HG03280 (cell line): Measurements from ENCODE around the gene PIP5K1A.
A peak's percentile ranks its signal among the peaks of the same experiment; 100 is the strongest.
"Not testable (repeated sequence)": the region's sequence is repeated elsewhere in the genome, so short reads cannot be mapped to it uniquely, and the experiment has no call there.

ENCODE experiments used
- ATAC-seq: cut with Tn5 transposase; IDR thresholded peaks from one replicate; pipeline ENCODE4 v1.9.1; 2021; ENCODE audit warnings: mild to moderate bottlenecking, moderate library complexity; ENCODE audit not compliant: unreplicated experiment

Gene PIP5K1A

GRCh38 chr1:151192047-151192446, 6.3 kb upstream of the PIP5K1A start:
- ATAC-seq, result no peak

GRCh38 chr1:151193304-151193703, 5.0 kb upstream of the PIP5K1A start:
- no peak for ATAC-seq

DNA sequence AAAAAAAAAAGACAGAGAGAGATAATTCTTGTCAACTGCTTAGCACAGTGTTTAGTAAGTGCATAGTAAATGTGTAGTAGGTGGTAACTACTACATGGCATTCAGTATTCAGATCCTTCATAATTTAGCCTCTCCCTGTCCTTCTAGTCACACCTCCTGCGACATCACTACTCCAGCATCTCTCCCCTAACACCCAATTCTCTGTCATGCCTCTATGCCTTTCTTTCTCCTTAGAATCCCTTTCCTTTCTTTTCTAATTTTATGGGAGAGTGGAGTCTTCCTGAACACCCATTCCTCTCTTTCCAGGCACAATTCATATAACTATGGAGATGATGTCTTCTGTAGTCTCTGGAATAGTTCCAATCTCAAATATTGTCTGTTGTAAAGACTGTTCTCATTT, 4.5 kb upstream of the PIP5K1A start:
- ATAC-seq, result no peak

DNA sequence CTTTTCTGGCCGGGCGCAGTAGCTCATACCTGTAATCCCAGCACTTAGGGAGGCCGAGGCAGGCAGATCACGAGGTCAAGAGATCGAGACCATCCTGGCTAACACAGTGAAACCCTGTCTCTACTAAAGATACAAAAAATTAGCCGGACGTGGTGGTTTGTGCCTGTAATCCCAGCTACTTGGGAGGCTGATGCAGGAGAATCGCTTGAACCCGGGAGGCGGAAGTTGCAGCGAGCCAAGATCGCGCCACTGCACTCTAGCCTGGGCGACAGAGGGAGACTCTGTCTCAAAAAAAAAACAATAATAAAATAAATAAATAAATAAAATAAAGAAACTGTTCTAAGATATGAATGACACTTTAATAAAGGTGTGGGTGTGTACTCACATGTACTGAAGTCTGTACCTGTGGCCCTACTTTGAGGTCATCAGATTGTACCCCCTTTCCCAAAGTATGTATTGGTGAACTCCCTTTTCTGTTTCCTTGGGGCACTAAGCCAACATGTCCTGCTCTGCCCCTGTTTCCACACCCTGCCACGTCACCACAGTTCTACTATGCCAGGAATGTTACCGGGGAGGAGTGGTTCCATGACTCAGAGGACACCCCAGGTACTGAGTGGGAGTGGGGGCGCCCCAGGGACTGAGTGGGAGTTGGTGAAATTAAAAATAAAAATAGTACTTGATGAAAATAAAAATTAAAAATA, 3.3 kb upstream of the PIP5K1A start:
- ATAC-seq, result not testable (repeated sequence)

GRCh38 chr1:151196292-151196800, 2.0 kb upstream of the PIP5K1A start:
- no peak for ATAC-seq

DNA sequence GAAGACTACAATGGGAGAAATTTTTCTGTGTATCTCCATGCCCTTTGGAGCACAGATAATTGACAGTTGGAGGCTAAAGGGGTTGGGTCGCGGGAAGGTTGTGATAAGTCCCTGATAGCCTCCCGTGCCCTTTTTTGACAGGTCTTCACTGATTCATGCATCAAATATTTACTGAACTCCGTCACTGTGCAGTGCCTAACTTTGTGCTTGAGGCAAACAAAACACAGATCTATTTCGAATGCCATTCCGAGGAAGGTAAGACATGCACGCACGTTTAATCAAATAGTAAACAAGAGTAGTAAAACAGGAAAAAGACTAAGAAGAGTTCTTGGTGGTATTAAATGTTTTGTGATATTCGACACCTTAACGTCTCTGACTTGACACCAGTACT, 494 bp upstream of the PIP5K1A start:
- ATAC-seq, result peak; percentile 4

DNA sequence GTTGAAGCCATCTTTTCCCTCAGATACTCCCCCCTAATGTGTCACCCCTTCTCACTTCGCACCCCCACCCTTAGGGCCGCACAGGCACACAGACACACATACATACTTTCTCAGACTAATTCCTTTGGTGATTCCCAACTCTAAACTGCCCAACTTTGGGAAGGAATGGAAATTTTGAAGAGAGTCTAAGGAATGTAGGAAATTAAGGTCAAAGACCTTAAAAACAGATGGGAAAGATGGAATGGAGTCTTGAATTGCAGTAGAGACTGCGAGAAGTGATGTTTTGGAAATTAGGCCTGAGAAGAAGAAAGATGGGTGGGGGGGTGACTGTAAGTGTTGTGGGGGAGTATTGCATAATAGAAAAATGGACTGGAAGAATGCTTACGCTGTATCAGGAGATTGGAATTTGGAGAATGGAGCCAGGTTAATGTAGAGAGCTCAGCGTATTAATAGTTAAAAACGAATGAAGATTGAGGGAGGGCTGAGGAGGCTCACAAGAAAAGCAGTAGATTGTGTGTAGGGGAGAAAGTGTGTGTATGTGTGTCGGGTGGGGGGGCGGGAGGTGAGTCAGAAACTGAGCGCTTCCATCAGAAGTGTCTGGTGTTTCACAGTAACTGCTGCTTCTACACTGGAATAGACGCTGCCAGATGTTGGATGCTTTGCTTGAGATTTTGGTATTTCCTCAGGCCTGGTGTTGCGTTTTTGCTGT, 1.7 kb downstream of the PIP5K1A start:
- ATAC-seq, result no peak

DNA sequence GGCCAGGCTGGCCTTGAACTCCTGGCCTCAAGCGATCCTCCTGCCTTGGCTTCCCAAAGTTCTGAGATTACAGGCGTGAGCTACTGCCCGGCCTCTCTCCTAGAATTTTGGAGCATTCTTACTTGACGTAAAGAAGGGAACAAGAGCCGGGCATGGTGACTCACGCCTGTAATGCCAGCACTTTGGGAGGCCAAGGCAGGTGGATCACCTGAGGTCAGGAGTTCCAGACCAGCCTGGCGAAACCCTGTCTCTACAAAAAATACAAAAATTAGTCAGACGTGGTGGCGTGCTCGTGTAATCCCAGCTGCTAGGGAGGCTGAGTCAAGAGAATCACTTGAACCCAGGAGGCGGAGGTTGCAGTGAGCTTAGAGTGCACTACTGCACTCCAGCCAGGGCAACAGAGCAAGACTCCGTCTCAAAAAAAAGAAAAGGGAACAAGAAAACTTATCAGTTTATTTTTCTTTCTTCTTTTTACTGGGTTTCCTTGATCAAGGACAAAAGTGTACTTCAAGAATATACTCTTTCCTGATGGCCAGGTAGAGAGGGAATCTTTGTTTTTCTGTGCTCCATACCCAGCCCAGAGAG, 7.1 kb downstream of the PIP5K1A start:
- ATAC-seq, result not testable (repeated sequence)

DNA sequence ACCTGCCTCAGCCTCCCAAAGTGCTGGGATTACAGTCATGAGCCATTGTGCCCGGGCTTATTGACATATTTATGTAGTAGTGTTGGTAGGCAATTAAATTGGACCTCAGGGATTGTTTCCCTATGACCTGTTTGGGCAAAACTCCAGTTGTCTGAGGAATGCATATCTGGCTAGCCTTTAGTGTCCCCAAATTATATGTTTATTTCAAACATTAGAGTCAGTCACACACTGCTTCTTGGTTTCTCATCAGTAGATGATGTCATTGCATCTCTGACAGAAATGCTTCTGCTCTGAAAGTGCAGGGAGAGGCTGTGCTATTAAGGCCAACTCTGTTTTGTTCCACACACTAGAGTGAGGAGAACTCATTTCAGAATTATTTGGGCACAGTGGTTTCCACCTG, 12.5 kb downstream of the PIP5K1A start:
- no peak for ATAC-seq

- no peak for ATAC-seq
Observed at GRCh38 chr1:151211972-151212705, 13.8 kb downstream of the PIP5K1A start.

DNA sequence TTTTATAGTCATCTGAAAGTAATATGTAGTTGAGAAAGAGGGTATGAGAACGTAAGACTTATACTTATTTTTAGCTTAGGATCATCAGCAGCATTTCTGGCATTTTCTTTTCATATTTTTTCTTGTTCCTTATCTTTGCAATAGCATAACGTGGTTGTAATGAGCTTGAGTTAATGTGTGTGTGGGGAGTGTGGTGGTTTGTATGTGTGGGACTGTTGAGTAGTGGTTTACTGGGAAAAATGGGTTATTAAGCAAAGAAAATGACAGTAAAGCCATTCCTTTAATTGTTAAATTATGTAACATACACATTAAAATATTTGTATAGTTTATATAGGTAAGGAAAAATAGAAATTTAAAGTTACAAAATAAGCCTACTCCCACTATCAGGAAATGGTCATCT, 15.2 kb downstream of the PIP5K1A start:
- ATAC-seq, result no peak

DNA sequence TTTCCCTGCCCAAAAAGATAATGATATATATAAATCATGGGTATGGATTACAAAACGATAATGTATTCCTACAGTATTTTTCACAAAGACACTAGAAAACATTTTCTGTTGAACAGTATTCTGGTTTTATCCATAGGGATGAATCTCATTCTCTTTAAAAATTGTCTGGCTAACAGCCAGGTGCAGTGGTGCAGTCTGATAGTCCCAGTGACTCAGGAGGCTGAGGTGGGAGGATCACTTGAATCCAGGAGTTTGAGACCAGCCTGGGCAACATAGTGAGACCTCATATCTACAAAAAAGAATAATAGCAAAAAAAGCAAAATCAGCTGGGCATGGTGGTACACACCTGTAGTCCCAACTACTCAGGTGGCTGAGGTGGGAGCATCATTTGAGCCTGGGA, 23.3 kb downstream of the PIP5K1A start:
- no peak for ATAC-seq

GRCh38 chr1:151222130-151222529, 23.8 kb downstream of the PIP5K1A start:
- no peak for ATAC-seq

- no peak for ATAC-seq
Observed at GRCh38 chr1:151235235-151235634, 36.9 kb downstream of the PIP5K1A start.

DNA sequence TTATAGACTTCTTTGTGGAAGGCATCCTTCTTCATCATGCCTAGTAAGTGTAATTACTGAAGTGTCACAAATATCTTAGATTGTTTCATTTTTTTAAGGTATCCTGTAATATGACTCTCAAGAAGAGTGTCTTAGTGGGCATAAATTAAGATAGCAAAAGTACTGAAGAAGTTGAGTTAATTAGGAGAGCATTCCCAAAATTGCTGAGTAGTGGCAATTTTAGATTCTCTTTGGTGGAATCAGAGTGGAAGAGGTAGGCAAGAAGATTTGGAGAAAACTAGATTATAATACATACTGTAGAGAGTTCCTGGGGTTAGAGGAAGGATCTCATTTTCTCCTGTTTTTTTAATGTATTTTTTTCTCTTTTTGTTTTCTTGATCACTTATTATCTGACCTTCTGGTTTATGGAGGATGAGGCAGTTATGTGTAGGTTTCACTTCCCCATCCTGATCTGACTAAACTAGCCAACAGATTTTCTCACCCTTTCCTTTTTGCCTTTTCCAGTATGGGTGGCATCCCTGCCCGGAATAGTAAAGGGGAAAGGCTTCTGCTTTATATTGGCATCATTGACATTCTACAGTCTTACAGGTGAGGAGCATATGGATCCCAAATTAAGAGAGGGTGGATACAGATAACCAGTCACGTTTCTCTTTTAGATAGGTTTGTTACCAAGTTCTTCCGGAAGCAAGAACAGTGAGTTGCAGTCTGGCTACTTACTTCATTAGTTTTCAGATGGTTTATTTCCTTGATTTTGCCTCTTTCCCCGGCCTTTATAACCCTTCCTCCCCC, 39.5 kb downstream of the PIP5K1A start:
- no peak for ATAC-seq

GRCh38 chr1:151238467-151238739, 40.1 kb downstream of the PIP5K1A start:
- ATAC-seq, result no peak

DNA sequence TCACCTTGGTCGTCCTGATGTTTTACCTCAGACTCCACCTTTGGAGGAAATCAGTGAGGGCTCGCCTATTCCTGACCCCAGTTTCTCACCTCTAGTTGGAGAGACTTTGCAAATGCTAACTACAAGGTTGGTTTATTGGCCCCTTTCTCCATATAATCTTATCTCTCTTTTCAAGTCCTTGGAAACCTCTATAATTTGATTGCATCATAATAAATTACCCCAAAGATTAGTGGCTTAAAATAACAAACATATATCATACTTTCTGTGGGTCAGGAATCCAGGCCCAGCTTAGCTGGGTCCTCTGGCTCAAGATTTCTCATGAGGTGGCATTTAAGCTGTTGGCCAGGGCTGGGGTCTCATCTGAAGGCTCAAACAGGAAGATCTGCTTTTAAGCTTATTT, 44.1 kb downstream of the PIP5K1A start:
- no peak for ATAC-seq

DNA sequence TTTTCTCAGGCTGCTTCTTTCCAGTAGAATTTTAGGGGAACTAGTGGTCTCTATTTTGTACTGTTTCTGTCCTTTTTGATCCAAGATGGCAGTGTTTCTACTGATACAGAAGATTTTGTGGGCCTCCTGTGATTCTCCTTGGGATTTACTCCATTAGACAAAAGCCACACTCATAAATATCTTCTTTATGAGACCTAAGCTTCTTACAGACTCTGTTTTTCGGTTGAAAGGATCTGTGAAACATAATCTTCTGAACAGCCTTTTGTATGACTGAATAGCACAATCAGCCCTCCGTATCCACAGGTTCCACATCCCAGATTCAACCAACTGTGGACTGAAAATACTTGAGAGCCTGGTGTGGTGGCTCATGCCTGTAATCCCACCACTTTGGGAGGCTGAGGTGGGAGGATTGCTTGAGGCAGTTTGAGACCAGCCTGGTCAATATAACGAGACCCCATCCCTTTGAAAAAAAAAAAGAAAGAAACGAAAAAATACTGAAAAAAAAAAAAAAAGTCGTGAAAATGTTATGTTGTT, 45.4 kb downstream of the PIP5K1A start:
- no peak for ATAC-seq

GRCh38 chr1:151246786-151247185, 48.4 kb downstream of the PIP5K1A start:
- no peak for ATAC-seq

DNA sequence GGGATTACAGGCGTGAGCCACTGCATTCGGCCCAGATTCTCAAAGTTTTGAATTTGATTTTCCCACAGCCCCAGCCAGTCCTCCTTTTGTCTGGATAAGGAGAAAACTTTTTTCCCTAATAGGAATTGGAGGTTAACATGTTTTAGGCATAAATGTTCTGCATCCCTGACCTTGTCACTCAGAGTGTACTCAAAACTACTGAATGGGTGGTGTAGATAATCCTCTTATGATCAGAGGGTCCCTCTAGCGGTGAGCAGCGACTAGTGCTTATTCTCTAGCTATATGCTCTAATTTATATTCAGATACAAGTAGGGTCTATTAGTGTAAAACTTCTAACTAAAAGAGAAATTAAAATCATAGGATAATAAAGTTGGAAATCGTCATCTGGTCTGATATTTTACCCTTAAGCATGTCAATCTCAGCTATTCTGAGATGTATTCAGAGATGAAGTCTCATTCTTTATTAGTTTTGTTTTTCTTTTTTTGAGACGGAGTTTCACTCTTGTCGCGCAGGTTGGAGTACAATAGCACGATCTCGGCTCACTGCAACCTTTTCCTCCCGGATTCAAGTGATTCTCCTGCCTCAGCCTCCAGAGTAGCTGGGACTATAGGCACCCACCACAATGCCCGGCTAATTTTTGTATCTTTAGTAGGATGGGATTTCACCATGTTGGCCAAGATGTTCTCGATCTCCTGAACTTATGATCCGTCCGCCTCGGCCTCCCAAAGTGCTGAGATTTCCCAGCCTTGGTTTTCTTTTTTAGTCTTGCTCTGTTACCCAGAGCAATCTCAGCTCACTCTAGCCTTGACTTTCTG, 53.5 kb downstream of the PIP5K1A start:
- no peak for ATAC-seq
